Heart left ventricle (tissue), 13 donors: ENCODE data around the gene OGDHL.

Experiments
- CTCF ChIP-seq, 12 donors: fragments of 200-600 bp; sonication (generic) in 4 of 12; IDR thresholded peaks; one replicate each; pipeline versions ENCODE4 v1.5.0 to v1.8.0; 2018 to 2022; ENCODE audit warnings: antibody characterized with exemption in 12 of 12, mild to moderate bottlenecking in 5 of 12
- POLR2A ChIP-seq, 2 donors: fragments of 450-650 bp; IDR thresholded peaks; one replicate each; pipeline ENCODE4 v1.6.1; 2017; ENCODE audit warnings: antibody characterized with exemption in 2 of 2, mild to moderate bottlenecking in 2 of 2, moderate library complexity in 2 of 2
- donor health status: ischemic (EF 13 %, LVEDD 7.1; RV severe dilation, severe dysfunction).
- donor health status: DM: no; HTN: yes; CAD: no.
- donor health status: DM: no; HTN: no; CAD: no.
- donor health status: ischemic (EF 25% LVEDD 6.9; RV normal size, moderate dysfunction).
- donor health status: ischemic (EF 25% LVEDD 5.7; RV mildly dilated, moderate dysfunction).
- donor health status: ischemic (EF 35%, LVEDD 5.7; RV mildly dilated, moderate dysfunction).
- donor health status: nonischemic (EF 11% LVEDD 7.7; RV severe dilation, severe dysfunction).
- donor health status: DM: yes; HTN: yes; CAD: no.
- donor health status: PGD.
- donor health status: ischemic (EF 29% LVEDD 5.4; RV normal size, mild dysfunction).
- donor health status: nonischemic (EF 23%, LVEDD 6.1; RV moderate dilation, normal function).

GRCh38 chr10:49694466-49694865, 67.7 kb downstream of the OGDHL start:
- TF ChIP-seq CTCF (IDR thresholded peaks at IDR 0.05) (no peak), POLR2A (IDR thresholded peaks at IDR 0.05) (no peak)
